Memory B cell (primary cell): ENCODE data around the gene RASGRF2.

Experiments
- ATAC-seq: fragments of 150-1000 bp; cut with Tn5 transposase; 2 replicates; pipeline ENCODE4 v1.10.0; 2021; ENCODE audit warnings: low read depth, mild to moderate bottlenecking, moderate library complexity
- DNase-seq, 2 donors: peaks; one replicate each; pipeline ENCODE4 v3.0.0; 2022; ENCODE audit warnings: low spot score in 2 of 2
- H3K27ac Mint-ChIP-seq: one replicate; pipeline ENCODE4 v1.8.0; 2022; ENCODE audit warnings: mild to moderate bottlenecking, moderate library complexity, mixed read lengths
- H3K27me3 Mint-ChIP-seq: one replicate; pipeline ENCODE4 v1.8.0; 2022; ENCODE audit warnings: mixed read lengths
- H3K36me3 Mint-ChIP-seq: one replicate; pipeline ENCODE4 v1.8.0; 2022; ENCODE audit warnings: mild to moderate bottlenecking, mixed read lengths
- H3K4me1 Mint-ChIP-seq: one replicate; pipeline ENCODE4 v1.8.0; 2022; ENCODE audit warnings: mixed read lengths
- H3K4me3 Mint-ChIP-seq: one replicate; pipeline ENCODE4 v1.8.0; 2022; ENCODE audit warnings: mild to moderate bottlenecking, moderate library complexity, mixed read lengths
- H3K9me3 Mint-ChIP-seq: one replicate; pipeline ENCODE4 v1.8.0; 2022; ENCODE audit warnings: mixed read lengths

RASGRF2 gene

DNA sequence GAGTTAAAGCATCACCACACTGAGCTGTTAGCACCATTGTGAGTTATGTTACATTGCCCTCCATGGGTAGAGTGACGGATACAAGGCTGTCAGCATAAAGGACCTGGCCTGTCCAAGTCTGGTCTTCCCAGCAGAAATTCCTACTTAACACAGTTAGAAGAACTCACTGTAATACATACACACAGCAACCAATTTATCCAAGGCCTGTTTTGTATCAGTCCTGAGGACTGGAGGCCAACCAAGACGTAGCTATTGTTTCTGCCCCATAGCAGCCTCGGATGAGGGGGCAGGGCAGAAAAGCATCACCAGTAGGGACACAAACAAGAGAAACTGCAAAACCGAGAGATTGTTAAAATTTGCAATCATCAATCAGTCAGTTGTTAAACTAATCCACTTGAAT, 206.9 kb downstream of the RASGRF2 start:
- H3K36me3 Mint-ChIP-seq, result no peaks in the 10 kb centered on the region
- no peaks in the 10 kb centered on the region for H3K4me1 Mint-ChIP-seq
- no peak for DNase-seq
- no peak overlapping the region for H3K27ac Mint-ChIP-seq
- ATAC-seq, result no peak
- H3K9me3 Mint-ChIP-seq, result no peaks in the 10 kb centered on the region
- H3K4me3 Mint-ChIP-seq, result no peak overlapping the region
- H3K27me3 Mint-ChIP-seq, result peaks cover 14% of the 10 kb centered on the region

DNA sequence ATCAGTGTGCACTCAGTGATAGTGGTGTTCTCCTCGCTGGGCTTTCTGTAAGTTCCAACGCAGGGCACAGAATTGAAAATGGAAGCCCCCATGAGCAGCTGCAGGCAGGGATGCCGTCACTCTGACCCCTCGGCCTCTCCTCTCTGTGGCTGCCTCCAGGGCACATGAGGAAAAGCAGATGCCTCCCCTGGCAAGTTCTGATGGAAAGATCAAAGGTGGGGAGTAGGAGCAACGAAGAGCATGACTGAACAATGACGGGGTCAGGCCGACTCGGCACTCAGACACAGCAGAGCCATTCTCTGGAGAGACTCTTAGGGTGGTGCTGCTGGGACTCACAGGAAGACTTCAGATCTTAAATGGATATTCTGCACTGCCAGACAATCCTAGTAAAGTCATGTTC, 207.4 kb downstream of the RASGRF2 start:
- no peaks in the 10 kb centered on the region for H3K36me3 Mint-ChIP-seq
- ATAC-seq (no peak), DNase-seq (no peak)
- no peaks in the 10 kb centered on the region for H3K4me1 Mint-ChIP-seq
- no peaks in the 10 kb centered on the region for H3K9me3 Mint-ChIP-seq
- no peak overlapping the region for H3K4me3 Mint-ChIP-seq
- H3K27me3 Mint-ChIP-seq, result peaks cover 14% of the 10 kb centered on the region
- no peak overlapping the region for H3K27ac Mint-ChIP-seq

DNA sequence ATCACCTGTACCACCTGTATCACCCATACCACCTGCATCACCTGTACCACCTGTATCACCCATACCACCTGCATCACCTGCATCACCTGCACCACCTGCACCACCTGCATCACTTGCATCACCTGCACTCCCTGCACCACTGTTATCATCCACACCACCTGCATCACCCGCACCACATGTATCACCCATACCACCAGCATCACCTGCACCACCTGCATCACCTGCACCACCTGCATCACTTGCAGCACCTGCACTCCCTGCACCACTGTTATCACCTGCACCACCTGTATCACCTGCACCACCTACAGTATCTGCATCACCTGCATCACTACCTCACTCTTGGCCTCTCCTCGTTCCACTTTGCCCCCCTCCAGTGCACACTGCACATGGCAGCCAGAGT, 209.8 kb downstream of the RASGRF2 start:
- no peaks in the 10 kb centered on the region for H3K36me3 Mint-ChIP-seq
- H3K4me1 Mint-ChIP-seq, result no peaks in the 10 kb centered on the region
- peaks cover 20% of the 10 kb centered on the region for H3K27me3 Mint-ChIP-seq
- no peak overlapping the region for H3K4me3 Mint-ChIP-seq
- H3K27ac Mint-ChIP-seq, result no peak overlapping the region
- DNase-seq, result no peak
- H3K9me3 Mint-ChIP-seq, result no peaks in the 10 kb centered on the region
- ATAC-seq, result no peak

DNA sequence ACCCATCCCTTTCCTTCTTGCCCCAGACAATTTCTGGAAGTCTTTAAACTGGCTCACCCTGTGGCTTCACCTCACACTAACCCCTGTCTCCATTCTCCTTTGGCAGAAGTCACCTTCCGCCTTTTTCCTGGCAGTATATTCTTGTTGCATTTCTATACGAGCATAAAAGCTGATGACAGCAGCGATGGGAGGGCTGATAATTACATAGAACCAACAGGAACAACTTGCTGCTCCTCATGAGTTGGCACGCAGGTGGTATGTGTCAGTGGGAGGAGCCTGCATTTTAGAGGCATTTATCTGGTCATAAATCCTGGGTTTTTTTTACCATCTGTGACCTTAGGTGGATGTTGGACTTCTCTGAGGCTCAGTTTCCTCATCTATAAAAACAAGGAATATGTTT, 211.6 kb downstream of the RASGRF2 start:
- H3K27ac Mint-ChIP-seq, result no peak overlapping the region
- H3K4me1 Mint-ChIP-seq, result no peaks in the 10 kb centered on the region
- ATAC-seq, result no peak
- no peaks in the 10 kb centered on the region for H3K36me3 Mint-ChIP-seq
- H3K27me3 Mint-ChIP-seq, result peaks cover 20% of the 10 kb centered on the region
- no peak overlapping the region for H3K4me3 Mint-ChIP-seq
- no peak for DNase-seq
- H3K9me3 Mint-ChIP-seq, result no peaks in the 10 kb centered on the region

- DNase-seq (no peak), ATAC-seq (no peak)
- Mint-ChIP-seq H3K27me3 (peaks cover 21% of the 10 kb centered on the region), H3K27ac (no peak overlapping the region), H3K4me3 (no peak overlapping the region), H3K9me3 (peaks cover 2% of the 10 kb centered on the region), H3K4me1 (no peaks in the 10 kb centered on the region), H3K36me3 (no peaks in the 10 kb centered on the region)
Measured at GRCh38 chr5:81172710-81173109, 212.5 kb downstream of the RASGRF2 start.

DNA sequence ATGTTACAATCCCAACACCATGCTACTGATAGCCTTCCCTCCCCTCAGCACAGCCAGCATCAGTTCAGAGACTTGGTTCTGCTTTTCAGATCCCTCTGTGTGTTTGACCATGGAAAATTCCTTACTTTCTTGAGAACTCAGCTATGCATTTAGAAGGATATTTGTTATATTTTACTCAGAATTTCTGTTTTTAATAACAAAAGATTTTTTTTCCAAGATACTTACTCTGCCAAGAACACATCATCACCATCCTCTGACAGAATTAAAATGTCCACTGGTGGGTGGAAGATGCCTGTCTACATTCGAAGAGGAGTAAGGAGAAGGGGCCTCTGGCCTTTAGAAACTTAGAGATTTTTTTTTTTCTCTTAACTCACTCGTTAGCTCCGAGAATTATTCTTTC, 216.9 kb downstream of the RASGRF2 start:
- Mint-ChIP-seq H3K27ac (no peak overlapping the region), H3K9me3 (peaks cover 3% of the 10 kb centered on the region), H3K4me3 (no peak overlapping the region), H3K27me3 (peaks cover 9% of the 10 kb centered on the region), H3K36me3 (no peaks in the 10 kb centered on the region), H3K4me1 (peaks cover 4% of the 10 kb centered on the region)
- DNase-seq (no peak), ATAC-seq (no peak)

- Mint-ChIP-seq H3K4me1 (peaks cover 9% of the 10 kb centered on the region), H3K4me3 (no peak overlapping the region), H3K36me3 (no peaks in the 10 kb centered on the region), H3K9me3 (peaks cover 3% of the 10 kb centered on the region), H3K27me3 (peaks cover 3% of the 10 kb centered on the region), H3K27ac (no peak overlapping the region)
- ATAC-seq (no peak), DNase-seq (no peak)
Measured at GRCh38 chr5:81179959-81180358, 219.8 kb downstream of the RASGRF2 start.

- Mint-ChIP-seq H3K36me3 (no peaks in the 10 kb centered on the region), H3K27ac (no peak overlapping the region), H3K4me1 (peaks cover 9% of the 10 kb centered on the region)
Measured at GRCh38 chr5:81180780-81181460, 220.8 kb downstream of the RASGRF2 start.

GRCh38 chr5:81181576-81182316, 221.6 kb downstream of the RASGRF2 start:
- Mint-ChIP-seq H3K36me3 (no peaks in the 10 kb centered on the region), H3K27ac (peak overlapping the region; percentile 46), H3K27me3 (peaks cover 3% of the 10 kb centered on the region), H3K9me3 (peaks cover 3% of the 10 kb centered on the region), H3K4me1 (peaks cover 9% of the 10 kb centered on the region), H3K4me3 (no peak overlapping the region)
- ATAC-seq (peak; percentile 86), DNase-seq (no peak)

More at GRCh38 chr5:81180780-81181460, 220.8 kb downstream of the RASGRF2 start:
- Mint-ChIP-seq H3K4me3 (no peak overlapping the region), H3K9me3 (peaks cover 3% of the 10 kb centered on the region), H3K27me3 (peaks cover 3% of the 10 kb centered on the region)
- ATAC-seq, result no peak
- no peak for DNase-seq

DNA sequence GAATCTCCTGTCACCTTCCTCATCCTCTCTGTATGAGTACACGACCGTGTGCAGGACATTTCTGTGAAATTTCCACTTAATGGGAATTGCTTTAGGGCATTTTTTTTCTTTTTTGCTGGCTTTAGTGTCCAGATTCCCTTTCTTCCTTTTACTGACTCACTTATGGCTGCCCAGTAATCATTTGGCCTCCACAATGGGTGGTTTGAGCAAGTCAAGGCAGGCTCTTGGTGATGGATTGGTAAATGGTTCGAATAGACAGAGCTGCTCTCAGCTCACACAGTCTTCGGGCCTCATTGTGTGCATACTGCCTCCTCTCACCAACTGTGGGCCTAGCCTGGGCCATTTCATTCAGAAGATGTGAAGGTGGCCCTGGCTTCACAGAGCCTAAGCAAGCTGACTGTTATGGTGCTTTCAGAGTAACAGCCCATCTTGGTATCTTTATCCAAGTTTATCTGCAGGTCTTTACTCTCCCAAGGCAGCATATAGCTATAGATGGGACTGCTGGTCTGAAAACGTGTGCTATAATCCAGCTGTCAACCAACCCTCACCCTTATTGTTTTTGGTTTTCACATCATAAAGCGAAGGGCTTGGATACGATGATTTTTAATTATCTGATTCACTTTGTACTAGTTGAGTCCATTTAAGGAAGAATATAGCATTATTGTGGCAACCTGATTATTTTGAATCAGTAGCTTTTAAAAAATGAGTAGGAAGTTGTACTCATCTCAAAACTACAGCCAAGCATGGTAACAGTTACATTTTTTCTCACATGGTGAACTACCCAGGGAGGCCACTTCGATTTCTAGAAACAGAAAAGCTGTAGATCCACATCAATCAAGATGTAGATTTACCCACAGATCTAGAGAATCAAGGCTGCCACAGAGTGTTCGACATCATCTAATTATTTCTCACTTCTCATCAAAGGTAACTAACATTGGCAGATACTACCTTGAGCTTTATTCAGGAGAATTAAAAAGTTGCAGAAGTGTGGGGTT, 222.5 kb downstream of the RASGRF2 start:
- no peak for DNase-seq

DNA sequence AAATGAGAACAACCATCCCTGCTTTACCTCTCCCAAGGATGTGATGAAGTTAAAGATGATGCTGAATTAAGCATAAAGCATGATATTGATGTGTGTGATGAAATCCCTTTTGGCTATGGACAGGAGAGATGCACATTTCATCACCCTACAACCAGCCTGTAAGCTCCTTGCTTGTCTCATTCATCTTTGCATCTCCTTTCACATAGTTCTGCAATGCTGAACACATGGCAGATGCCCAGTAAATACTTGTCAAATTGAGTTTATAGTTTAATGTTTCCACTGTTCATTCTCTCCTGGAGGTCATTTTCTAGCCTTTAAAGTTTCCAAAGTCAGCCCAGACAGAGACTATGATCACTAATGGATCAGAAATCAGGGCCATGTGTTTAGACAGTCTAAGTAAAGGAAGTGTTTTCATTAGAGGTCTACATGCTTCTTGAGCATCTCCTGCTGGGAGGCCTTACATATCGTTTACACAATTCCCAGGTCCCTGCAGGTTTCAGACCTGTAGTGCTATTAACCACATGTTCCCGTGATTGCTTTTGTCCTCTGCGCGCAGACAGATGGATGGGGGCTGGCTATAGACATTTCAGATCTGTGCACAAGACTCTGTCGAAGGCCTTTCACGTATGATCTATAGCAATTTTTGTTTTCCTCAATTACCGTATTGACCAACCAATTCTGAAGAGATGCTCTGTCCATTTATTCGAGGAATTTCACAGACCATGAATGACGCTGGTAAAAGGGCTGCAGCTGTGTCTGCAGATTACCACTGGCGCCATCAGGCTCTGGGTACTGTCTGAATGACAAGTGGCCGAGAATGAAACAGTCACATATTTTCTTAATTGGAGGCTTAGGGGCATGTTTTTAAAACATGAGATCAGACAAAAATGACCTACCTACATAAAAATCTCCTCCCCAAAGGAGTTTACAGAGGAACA, 223.9 kb downstream of the RASGRF2 start:
- Mint-ChIP-seq H3K27me3 (no peaks in the 10 kb centered on the region), H3K4me3 (no peak overlapping the region), H3K27ac (no peak overlapping the region), H3K36me3 (no peaks in the 10 kb centered on the region), H3K9me3 (no peaks in the 10 kb centered on the region), H3K4me1 (peaks cover 9% of the 10 kb centered on the region)
- DNase-seq (no peak), ATAC-seq (no peak)

More for the DNA sequence above, 222.5 kb downstream of the RASGRF2 start:
- Mint-ChIP-seq H3K4me1 (peaks cover 9% of the 10 kb centered on the region), H3K27me3 (peaks cover 1% of the 10 kb centered on the region), H3K4me3 (no peak overlapping the region), H3K27ac (no peak overlapping the region), H3K36me3 (no peaks in the 10 kb centered on the region), H3K9me3 (peaks cover 1% of the 10 kb centered on the region)
- no peak for ATAC-seq

- Mint-ChIP-seq H3K36me3 (no peaks in the 10 kb centered on the region), H3K27me3 (no peaks in the 10 kb centered on the region), H3K4me3 (no peak overlapping the region), H3K27ac (no peak overlapping the region), H3K9me3 (no peaks in the 10 kb centered on the region), H3K4me1 (peaks cover 9% of the 10 kb centered on the region)
- DNase-seq, result no peak
- ATAC-seq, result no peak
Measured at GRCh38 chr5:81184749-81185110, 224.6 kb downstream of the RASGRF2 start.

GRCh38 chr5:81187885-81188284, 227.7 kb downstream of the RASGRF2 start:
- no peaks in the 10 kb centered on the region for H3K9me3 Mint-ChIP-seq

More at GRCh38 chr5:81187885-81188284, 227.7 kb downstream of the RASGRF2 start:
- no peak for ATAC-seq
- no peak overlapping the region for H3K27ac Mint-ChIP-seq
- peaks cover 1% of the 10 kb centered on the region for H3K4me1 Mint-ChIP-seq
- DNase-seq, result no peak
- no peak overlapping the region for H3K4me3 Mint-ChIP-seq
- H3K27me3 Mint-ChIP-seq, result peaks cover 5% of the 10 kb centered on the region
- H3K36me3 Mint-ChIP-seq, result no peaks in the 10 kb centered on the region
